Suppressor macrophage treated with lipopolysaccharide for 1 hour (primary cell): ENCODE data around the gene TLDC2.

ENCODE experiments used
- DNase-seq, 3 donors: peaks; one replicate each; pipeline ENCODE4 v3.0.0-alpha.2; 2020 to 2022

The TLDC2 gene

DNA sequence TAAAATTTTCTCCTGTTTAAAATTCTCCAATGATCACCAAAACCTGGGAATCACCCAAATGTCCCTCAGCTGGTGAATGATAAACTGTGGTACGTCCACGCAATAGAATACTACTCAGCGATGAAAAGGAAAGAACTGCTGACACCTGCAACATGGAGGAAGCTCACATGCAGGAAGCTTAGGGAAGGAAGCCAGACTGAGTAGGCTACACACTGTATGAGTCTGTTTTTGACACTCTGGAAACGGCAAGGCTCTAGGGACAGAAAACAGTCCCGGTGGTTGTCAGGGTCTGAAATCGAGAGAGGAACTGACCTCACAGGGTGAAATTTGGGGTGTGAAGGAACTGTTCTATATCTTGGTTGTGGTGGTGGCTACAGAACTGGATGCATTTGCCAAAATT lies 25.2 kb upstream of the TLDC2 start:
- peak in 1 of 3 donors; percentile 17 for DNase-seq

GRCh38 chr20:36851490-36851889 lies 24.4 kb upstream of the TLDC2 start:
- DNase-seq, result no peak

- DNase-seq, result no peak
Measured at GRCh38 chr20:36852187-36852586, 23.8 kb upstream of the TLDC2 start.

DNA sequence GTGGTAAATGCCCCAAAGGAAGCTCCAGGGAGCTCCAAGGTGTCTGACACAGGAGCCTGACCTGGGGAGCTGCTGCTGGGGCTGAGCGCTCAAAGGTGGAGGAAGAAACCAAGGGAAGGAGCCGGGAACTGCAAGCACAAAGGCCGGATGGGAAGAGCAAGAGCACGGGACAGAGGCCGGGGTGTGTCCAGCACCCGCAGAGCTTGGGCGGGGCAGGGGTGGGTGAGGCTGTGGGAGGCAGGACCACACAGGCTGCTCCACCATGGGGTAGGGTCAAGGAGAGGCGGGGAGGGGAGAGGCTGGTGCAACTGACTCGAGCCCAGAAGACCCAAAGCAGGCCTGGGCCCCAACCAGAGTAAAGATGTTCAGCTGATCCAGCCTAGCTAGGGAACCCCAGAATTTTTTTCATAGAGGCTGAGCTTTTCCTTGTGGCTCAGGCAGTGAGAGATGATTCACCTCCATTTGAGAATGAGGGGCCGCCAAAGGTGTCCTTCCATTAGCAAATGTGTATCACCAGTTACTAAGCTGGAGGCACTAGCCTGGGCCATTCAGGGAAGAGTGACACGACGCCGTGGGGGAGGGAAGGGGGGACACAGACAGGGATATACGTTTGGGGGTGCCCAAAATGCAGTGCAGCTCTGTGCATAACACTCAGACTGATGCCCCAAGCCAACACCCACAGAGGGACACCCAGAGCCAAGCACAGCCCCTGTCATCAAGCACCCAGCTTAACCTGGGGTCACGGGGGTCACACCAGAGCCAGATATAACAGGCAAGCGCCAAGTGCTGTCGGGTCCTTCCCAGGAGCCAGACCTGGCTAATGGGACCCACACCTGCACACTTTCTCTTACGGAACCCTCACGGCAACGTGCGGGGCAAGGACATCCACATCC lies 21.3 kb upstream of the TLDC2 start:
- DNase-seq, result no peak

DNA sequence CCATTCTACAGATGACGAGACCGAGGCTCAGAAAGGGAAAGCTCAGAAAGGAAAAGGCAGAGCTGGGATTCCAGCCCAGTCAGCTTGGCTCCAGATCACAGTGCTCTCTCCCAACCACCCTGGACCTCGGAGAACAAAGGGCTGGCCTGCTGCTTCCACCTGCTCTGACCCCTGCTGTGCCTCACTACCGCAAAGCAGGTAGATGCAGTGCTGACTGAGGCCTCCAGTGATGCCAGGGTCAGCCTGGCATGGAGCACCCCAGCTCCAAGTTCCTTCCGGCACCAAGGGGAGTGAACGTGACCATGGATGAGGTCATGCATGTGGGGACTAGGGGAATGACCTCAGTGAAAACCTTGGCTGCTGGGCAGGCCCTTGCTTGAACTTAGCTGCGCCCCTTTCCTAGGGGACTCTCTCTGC lies 20.7 kb upstream of the TLDC2 start:
- no peak for DNase-seq

DNA sequence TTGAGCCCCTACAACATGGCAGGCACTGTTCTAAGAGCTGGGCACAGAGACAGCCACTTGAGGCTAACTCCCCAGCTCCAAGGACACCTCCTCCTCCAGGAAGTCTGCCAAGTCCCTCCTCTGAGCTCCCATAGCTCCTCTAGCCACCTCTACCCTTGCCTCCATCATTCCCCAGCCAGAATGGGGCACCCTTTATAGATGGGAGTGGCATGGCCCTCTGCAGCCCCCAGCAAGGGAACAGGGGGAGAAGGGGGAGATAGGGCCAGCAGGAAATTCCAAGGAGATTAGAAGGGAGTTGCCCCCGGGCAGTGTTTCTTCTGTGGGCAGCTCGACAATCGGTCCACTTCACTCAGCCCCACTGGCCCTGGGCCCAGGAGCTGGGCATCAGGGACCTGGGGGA lies 19.7 kb upstream of the TLDC2 start:
- no peak for DNase-seq

DNA sequence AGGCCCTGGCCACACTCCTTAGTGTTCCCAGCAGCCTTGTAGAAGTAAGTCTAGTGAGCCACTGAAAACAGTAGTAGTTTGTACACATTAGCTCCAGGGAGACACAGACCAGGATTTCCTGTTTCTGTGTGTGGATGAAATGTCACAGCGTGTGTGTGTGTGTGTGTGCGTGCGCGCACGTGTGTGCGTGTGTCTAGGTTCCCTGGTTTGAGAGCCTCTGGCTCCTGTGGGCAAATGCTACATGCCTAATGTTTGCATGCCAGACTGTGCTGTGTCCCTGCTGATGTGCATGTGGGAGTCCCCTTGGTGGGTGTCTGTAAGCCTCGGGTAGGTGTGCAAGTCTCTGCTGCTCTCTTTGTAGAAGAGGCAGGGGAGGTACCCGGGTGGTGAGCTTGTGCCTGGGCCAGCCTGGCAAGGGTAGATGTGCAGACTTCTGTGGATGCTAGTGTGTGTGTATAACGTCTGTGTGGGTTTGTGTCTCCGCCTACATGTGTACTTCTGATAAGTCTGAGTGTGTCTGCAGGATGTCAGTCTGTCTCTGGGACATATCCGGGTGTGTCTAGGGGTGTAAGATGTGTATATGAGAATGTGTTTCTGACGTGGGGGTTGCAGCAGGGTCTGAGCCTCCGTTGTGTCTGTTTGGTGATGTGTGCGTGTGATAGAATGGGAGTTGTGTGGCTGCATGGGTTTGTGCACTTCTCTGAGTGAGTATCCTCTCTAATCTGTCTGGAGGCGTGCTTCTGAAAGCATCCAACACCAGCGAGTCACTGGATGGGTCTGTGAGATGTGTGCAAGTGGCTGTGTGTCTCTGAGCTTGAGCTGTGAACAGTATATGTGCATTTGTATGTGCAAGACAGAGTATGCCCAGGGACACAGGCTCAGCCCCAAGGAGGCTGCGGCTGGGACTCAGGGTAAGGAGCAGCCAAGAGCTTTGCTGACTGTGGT lies 19.0 kb upstream of the TLDC2 start:
- peak; percentile 33 to 51 (median 49) for DNase-seq

GRCh38 chr20:36859282-36859555 lies 16.7 kb upstream of the TLDC2 start:
- DNase-seq, result no peak

DNA sequence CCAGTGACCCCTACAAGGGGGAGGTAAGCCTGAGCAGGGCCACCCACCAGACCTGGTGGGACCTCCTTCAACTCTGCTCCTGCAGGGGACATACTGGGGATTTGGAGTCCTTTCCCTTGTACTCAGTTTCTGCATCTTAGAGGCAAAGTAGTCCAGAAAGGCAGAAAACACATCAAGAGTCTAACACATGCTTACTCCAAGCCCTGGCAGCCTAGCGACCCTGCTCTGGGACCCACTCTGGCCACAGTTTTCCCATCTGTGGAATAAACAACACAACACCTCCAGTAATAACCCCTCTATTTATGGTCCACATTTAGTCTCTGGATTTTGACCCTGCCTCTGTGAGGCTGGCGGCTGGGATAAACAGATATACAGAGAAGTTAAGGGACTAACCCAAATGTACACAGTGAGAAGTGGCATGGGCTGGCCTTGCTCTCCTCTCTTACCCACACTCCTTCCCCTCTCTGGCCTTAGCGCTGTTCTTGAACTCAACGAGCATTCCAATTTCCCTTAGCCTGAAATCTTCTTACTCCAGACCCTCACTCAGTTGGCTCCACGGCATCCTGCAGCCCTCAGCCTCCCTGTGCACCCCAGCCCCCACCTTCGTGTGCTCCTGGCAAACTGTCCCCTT lies 16.1 kb upstream of the TLDC2 start:
- DNase-seq, result no peak

DNA sequence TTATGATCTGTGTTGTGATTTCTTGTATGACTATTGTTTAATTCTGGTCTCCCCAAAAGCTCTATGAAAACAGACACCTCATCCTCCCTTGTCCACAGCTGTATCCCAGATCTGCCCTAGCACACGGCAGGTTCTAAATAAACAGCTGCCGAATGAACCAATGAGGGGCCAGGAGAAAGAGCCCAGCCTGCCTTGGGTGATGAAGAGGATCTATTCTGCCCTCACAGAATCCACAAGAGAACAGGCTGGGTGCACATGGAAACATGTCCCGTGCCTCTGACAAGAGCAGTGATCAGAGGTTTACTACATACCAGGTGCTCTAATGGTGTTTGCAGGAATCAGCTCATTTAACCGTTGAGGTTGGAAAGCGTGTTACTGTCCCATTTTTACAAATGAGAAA lies 15.6 kb upstream of the TLDC2 start:
- DNase-seq, result no peak

DNA sequence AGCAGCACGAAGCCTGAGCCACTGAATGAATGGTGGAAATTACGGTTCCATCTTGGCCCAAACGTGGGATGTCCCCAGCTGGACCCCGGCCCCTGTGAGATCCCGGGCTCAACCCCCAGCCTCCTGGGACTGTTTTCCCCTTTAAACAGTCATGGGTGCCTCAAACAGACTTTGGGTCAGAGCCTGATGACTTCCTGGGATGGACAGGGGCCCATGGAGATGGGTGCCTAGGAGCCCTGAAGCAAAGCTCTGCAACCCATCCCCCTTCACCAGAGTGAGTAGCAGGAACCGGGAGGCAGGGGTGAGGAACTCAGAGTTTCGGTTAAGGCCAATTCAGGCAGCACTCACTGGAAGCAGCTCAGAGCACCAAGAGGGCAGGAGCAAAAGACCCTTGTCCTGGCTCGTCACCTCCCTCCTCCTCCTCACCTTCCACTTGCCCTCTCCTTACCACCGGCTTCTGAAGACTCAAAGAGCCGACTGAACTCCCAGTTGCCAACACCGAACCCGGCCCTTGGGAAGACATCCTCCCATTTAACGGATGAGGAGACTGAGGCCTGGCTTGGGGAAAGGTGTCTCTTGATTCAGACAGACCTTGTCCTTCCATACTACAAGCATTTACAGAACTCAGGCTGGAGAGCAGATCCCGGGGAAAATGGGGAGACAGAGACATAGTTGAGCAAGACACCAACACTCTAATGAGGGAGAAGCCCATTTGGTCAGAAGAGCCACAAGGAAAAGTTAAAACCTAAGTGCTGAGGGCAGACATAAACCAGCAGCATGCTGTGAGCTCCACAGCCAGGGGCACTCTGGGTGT lies 14.9 kb upstream of the TLDC2 start:
- no peak for DNase-seq

DNA sequence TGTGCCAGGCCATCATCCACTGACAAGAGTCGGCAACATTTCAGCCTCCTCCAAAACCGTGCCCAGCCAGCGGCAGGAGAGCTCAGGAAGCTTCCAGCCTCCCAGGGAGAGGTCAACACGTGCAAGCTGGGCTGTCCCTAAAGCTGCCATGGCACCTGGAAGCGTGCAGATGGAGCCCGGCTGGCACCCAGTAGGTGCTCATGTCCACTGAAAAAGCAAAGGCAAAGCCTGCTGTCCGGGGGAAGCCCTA lies 14.4 kb upstream of the TLDC2 start:
- no peak for DNase-seq

- peak; percentile 86 to 92 (median 90) for DNase-seq
Measured at GRCh38 chr20:36861875-36862801, 13.8 kb upstream of the TLDC2 start.

- peak in 2 of 3 donors; percentile 22 to 60 for DNase-seq
Measured at GRCh38 chr20:36862857-36863668, 12.9 kb upstream of the TLDC2 start.

DNA sequence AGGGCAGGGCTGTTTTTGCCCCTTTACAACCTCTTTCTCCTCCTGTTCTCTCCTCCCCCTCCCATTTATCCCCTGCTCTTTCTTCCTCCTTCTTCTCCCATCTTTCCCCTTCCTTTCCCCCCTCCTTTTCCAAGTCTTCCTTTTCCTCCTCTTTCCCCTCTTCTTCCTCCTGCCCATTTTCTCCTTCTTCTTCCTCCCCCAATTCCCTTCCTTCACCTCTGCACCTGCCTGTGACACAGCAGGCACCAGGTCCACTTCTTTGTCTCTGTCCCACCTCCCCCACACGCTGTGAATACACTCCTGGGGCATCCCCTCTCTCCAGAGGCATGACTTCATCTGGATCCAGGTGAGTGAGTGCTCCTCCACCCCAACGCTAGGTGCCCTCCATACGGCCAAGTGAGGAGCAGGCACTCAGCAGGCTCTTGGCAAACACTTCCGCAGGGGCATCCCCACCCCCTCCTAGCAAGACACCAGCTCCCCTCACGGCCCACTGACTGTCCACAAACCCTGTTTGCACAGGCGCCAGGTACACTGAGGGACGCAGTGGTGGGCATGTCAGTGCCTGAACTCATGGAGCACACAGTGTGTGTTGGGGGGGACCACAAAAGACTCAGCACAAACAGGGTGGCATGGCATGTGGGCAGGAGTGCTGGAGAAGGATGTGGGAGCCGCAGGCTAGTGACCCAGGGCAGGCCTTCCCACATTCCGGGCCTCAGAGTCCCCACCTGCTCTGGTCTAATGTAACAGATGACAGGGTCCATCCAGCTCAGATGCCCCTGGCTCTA lies 10.7 kb upstream of the TLDC2 start:
- DNase-seq, result no peak

- no peak for DNase-seq
Measured at GRCh38 chr20:36865861-36866149, 10.1 kb upstream of the TLDC2 start.

GRCh38 chr20:36866164-36866563 lies 9.8 kb upstream of the TLDC2 start:
- DNase-seq, result no peak

DNA sequence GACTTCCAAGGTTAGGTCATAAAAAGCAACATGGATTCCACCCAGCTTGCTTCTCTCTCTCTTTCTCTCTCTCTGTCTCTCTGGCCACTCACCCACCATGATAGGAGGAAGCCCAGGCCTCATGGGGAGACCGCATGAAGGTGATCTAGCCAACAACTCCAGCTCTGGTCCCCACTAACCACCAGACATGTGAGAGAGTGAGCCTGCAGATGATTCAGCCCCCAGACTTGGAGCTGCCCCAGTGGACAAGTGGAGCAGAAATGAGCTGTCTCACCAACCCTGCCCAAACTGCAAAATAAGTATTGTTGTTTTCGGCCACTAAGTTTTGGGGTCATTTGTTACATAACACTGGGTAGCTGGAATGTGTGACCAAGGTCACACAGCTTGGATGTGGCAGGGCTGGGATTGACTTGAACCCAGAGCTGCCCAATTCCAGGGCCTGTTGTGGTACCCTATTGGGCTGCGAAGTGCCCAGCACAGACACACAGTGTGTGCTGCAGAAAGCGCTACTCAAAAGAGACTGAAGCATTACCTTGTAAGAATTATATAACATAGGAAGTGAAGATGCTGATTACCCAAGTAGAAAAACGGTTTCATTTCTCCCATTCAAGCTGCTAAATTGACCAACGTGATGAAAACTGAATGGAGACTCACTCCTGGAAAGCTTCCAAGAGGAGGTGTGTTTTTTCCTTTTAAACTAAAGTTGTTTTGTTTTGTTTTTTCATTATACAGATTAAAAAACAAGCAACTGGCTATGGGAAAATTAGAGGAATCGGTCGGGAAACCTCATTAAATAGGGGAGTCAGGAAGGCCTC lies 9.1 kb upstream of the TLDC2 start:
- DNase-seq, result peak; percentile 51 to 71 (median 68)
